Panc1 (cell line): Measurements from ENCODE around the gene RGMA. TPM values are rescaled to one million over a fixed set of nuclear protein-coding genes. Genes with fewer than 3 reads are reported as not detected.

ENCODE experiments used
- ATAC-seq: fragments of 200-7000 bp; cut with Tn5 transposase; 2 replicates; pipeline ENCODE4 v1.9.1; 2020; ENCODE audit warnings: mild to moderate bottlenecking, moderate library complexity
- BruUV-seq: library from RNA; stranded (reverse); fragments of 400-500 nt; replicated peaks from 2 replicates; lab custom pipeline; 2021; lab: Mats Ljungman, UMichigan
- CTCF ChIA-PET: fragments of 300-600 bp; sonication (Branson Sonifier 250); formaldehyde crosslinking; loops from one replicate; lab custom pipeline; 2022; ENCODE audit warnings: antibody characterized with exemption; lab: Charles Lee
- POLR2A ChIA-PET: fragments of 300-600 bp; sonication (Branson Sonifier 250); formaldehyde crosslinking; loops from one replicate; lab custom pipeline; 2022; ENCODE audit warnings: antibody characterized with exemption; lab: Charles Lee
- DNase-seq: peaks from one replicate; pipeline ENCODE4 v3.0.0-alpha.2; 2010; ENCODE audit warnings: low read depth, low spot score
- H3K27ac ChIP-seq: 2 replicates; pipeline ENCODE4 v1.5.1; 2011; ENCODE audit warnings: mild to moderate bottlenecking, low read length, inconsistent platforms
- H3K27me3 ChIP-seq: fragments of 200-500 bp; sonication (Bioruptor generic); 2 replicates; pipeline ENCODE4 v1.6.0; 2014; ENCODE audit warnings: low read length, inconsistent platforms; ENCODE audit not compliant: control insufficient read depth, insufficient read depth
- H3K36me3 ChIP-seq: fragments of 200-500 bp; sonication (Bioruptor generic); 2 replicates; pipeline ENCODE4 v1.5.1; 2014; ENCODE audit warnings: inconsistent platforms, mild to moderate bottlenecking, low read length, moderate library complexity; ENCODE audit not compliant: control insufficient read depth, insufficient read depth
- H3K4me1 ChIP-seq: 2 replicates; pipeline ENCODE4 v1.5.1; 2011; ENCODE audit warnings: inconsistent platforms, mild to moderate bottlenecking, low read length, moderate library complexity; ENCODE audit not compliant: control insufficient read depth, insufficient read depth
- H3K4me3 ChIP-seq, 2 experiments: 2 replicates each; pipeline ENCODE4 v1.5.1; 2011 to 2012; ENCODE audit warnings: low read depth in 2 of 2, low read length in 2 of 2, mild to moderate bottlenecking in 2 of 2, inconsistent platforms in 1 of 2, moderate library complexity in 1 of 2
- H3K9me3 ChIP-seq: fragments of 200-500 bp; sonication (Bioruptor generic); 2 replicates; pipeline ENCODE4 v1.5.1; 2014; ENCODE audit warnings: low read depth, mild to moderate bottlenecking, inconsistent platforms, low read length, moderate library complexity; ENCODE audit not compliant: control insufficient read depth, insufficient read depth
- CTCF ChIP-seq: fragments of 450-650 bp; IDR thresholded peaks from 2 replicates; pipeline ENCODE4 v1.5.1; 2017; ENCODE audit warnings: mild to moderate bottlenecking
- POLR2AphosphoS5 ChIP-seq: IDR thresholded peaks from 2 replicates; pipeline ENCODE4 v1.6.1; 2012; ENCODE audit warnings: mild to moderate bottlenecking, low read depth, low read length, moderate library complexity
- REST ChIP-seq, 2 experiments: IDR thresholded peaks; 2 replicates each; pipeline ENCODE4 v1.6.1; 2011 to 2012; ENCODE audit warnings: low read depth in 2 of 2, control low read depth in 1 of 2, low read length in 1 of 2, mild to moderate bottlenecking in 1 of 2, moderate library complexity in 1 of 2; ENCODE audit not compliant: insufficient read depth in 1 of 2
- SIN3A ChIP-seq: IDR thresholded peaks from 2 replicates; pipeline ENCODE4 v1.6.1; 2012; ENCODE audit warnings: low read depth, mild to moderate bottlenecking, low read length, moderate library complexity, borderline replicate concordance; ENCODE audit not compliant: insufficient read depth
- TCF7L2 ChIP-seq: IDR thresholded peaks from 2 replicates; pipeline ENCODE4 v1.6.1; 2011; ENCODE audit warnings: mild to moderate bottlenecking, low read depth, low read length, inconsistent platforms
- in situ Hi-C: cut with HindIII; loops from 2 replicates; pipeline ENCODE4 v1.10.0; 2016; ENCODE audit warnings: low sequenced_read_pairs, low pct_unique_long_range_greater_than_20kb
- intact Hi-C: fragments of 100-400 bp; cut with micrococcal nuclease; formaldehyde crosslinking; loops from one replicate; pipeline ENCODE4 v1.10.0; 2022; ENCODE audit not compliant: unreplicated experiment
- total RNA-seq: library from RNA; stranded (reverse); gene quantifications from one replicate; pipeline ENCODE4 v1.2.1, GENCODE V29; 2021; ENCODE audit not compliant: unreplicated experiment

Gene RGMA
- total RNA-seq, 1 experiment from 2014 or later: 0.62 TPM

- no peak for DNase-seq
- BruUV-seq: no TSS peak
- Histone ChIP-seq H3K9me3 (no peaks in the 10 kb centered on the region), H3K4me3 (no peak overlapping the region), H3K36me3 (no peaks in the 10 kb centered on the region), H3K27ac (no peak overlapping the region), H3K4me1 (peaks cover 3% of the 10 kb centered on the region; the same call in 1 of the 2 replicates), H3K27me3 (peaks cover 57% of the 10 kb centered on the region)
- no peak for ATAC-seq
- TF ChIP-seq TCF7L2 (no peak), POLR2AphosphoS5 (no peak), SIN3A (no peak), CTCF (no peak), REST (IDR thresholded peaks at IDR 0.05; ENCODE audit: insufficient read depth in 1 of 2, low read depth in 2 of 2, low read length in 1 of 2) (no peak)
- intact Hi-C loops (loop anchor here (2.0 kb wide), 1 partner anchor 1034 kb away; no protein-coding TSS in a partner anchor), in situ Hi-C loops (no loop called here)
- CTCF ChIA-PET: no interaction called here
- POLR2A ChIA-PET: no interaction called here
Observed at GRCh38 chr15:93086791-93087190, 2.2 kb downstream of the RGMA start.

DNA sequence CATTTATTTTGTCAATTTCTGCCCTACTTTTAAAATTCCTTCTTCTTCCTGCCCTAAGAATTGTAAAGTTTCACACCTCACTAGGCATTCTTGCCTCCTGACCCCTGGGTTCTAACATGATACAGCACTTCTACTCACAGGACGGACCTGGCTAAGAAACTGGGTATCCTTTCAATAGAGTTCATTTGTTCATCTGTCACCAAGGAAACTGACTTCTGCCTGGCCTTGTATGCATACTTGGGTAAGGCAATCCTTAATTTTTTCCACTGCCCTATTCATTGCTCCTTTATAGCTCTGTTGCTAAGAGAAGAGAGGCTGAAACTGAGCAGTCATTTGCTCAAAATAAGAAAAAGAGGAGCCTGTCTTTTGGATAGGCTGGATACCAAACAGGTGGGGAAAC, 3.3 kb downstream of the RGMA start:
- CTCF ChIA-PET: no interaction called here
- POLR2A ChIA-PET: no interaction called here
- Histone ChIP-seq H3K9me3 (no peaks in the 10 kb centered on the region), H3K27me3 (peaks cover 59% of the 10 kb centered on the region), H3K36me3 (no peaks in the 10 kb centered on the region), H3K27ac (no peak overlapping the region), H3K4me3 (no peak overlapping the region), H3K4me1 (peaks cover 3% of the 10 kb centered on the region; the same call in 1 of the 2 replicates)
- intact Hi-C loops (loop anchor here (2.0 kb wide), 1 partner anchor 1035 kb away; no protein-coding TSS in a partner anchor), in situ Hi-C loops (no loop called here)
- DNase-seq: no peak
- no TSS peak for BruUV-seq
- ATAC-seq: no peak
- TF ChIP-seq REST (IDR thresholded peaks at IDR 0.05; ENCODE audit: insufficient read depth in 1 of 2, low read depth in 2 of 2, low read length in 1 of 2) (no peak), SIN3A (no peak), TCF7L2 (no peak), POLR2AphosphoS5 (no peak), CTCF (no peak)
